Measurements from ENCODE around the gene SMARCC2. TPM values are rescaled to one million over a fixed set of nuclear protein-coding genes. Genes with fewer than 3 reads are reported as not detected.
"Not testable (repeated sequence)": the region's sequence is repeated elsewhere in the genome, so short reads cannot be mapped to it uniquely, and the experiment has no call there.

Gene SMARCC2
- polyA plus RNA-seq, 3 donors, result 116 to 152 (median 133) TPM

DNA sequence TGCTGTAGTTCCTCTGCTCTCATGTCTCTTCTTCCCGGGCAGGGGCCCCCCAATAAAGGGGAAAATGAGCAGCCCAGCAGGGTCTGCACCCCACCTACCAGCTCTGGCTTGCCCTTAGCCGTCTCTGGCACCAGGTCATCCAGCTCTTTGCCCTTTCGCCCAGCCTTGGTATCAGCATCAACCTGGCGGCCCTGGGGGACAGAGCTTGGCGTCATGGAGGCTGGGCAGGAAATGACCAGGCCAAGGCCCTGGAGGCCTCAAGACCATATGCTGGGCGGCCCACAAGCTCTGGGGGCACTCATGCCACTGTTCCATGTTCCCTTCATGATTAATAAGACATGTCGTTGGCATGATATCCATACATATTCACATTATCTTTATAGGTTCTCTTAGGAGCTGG lies 16.4 kb downstream of the SMARCC2 start:
- DNase-seq, result no peak

DNA sequence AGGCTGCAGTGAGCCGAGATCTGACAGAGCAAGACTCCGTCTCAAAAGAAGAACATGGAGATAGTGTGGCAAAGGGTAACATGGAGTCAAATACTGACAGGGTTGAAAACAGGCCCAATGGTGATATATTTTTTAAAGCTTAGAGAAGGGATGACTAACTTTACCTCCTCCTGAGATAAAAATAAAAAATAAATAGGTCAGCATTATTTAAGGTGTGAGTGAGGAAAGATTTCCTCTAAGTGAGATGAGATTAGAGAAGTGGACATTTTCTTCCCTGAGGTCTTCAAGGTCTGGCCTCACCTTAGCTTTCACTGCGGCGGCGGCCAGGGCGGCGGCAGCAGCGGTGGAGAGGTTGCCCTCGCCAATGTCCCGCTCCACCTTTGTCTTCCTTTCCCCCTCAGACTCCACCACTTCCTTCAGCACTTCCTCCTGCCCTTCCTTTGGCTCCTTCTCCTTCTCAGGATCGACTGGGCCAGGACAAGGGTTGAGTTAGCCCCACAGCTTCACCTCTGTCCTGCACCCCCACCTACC lies 20.0 kb downstream of the SMARCC2 start:
- no peak for DNase-seq

DNA sequence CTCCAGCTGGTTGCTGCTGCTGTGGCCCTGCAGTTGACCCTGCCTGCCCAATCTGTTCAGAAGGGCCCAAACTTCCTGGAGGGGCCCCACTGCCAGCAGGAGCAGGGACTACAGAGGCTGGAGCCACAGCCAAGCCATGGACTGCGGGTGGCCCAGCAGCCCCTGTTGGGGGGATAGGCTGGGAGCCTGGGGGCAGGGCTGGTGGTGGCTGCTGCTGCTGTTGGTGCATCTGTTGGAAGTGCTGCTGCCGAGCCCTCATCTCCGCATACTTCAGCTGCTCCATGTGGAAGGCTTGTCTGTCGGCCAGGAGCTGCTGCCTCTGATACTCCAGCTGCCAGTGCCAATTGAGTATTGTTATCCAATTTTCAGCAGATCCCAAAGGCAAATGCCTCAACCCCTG lies 23.9 kb downstream of the SMARCC2 start:
- no peak for DNase-seq

DNA sequence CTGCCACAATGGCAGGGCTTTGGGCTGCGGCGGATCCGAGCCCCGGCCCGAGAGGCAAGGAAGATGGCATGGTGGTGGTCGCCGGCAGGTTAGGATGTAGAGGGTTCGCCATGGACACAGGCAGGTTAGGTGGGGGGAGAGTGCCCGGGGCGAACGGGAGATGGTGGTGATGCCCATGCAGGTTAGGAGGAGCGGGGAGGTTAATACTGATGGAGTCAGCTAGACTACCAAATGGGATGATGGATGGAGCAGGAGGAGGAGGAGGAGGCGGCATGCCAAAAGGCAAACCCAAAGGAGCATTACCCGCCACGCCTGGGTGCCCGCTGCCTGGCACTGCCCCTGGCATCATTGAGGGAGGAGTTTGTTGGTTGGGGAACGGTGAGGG lies 24.9 kb downstream of the SMARCC2 start:
- DNase-seq, result no peak

DNA sequence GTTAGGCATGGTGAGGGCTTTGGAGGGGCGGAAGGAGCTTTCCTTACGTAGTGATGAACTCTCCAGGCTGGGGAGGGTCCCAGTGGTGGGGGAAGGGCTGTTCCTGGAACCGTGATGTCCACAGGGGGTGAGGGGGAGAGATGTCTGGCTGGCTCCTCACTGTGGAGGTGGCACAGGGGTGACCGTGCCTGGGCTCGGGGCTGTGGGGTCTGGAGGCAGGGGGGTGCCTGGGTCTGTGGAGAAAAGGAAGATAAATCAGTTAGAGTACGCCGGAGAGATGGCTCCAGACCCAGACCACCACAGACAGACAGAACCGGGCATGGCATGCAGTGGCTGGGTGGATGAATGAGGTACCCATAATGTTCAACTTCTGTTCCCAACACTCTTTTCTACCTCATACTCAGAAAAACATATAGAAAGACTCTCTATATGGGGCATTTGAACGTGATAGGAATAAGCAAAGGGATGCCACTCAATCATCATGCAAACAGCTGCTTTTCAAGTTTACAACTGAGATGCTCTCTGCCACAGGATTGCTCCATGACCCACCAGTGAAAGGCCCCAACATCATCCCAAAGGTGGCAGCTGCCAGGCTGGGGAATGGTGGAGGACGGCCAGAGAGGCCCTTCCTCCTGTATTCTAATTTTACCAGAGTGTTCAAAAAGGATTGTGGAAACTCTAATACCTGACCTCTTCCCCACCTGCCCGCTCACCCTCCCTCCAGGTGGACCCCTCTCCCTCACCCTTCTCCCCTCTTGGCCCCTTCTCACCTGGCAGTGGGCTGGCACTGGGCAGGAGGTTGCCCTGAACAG lies 25.5 kb downstream of the SMARCC2 start:
- DNase-seq, result no peak

DNA sequence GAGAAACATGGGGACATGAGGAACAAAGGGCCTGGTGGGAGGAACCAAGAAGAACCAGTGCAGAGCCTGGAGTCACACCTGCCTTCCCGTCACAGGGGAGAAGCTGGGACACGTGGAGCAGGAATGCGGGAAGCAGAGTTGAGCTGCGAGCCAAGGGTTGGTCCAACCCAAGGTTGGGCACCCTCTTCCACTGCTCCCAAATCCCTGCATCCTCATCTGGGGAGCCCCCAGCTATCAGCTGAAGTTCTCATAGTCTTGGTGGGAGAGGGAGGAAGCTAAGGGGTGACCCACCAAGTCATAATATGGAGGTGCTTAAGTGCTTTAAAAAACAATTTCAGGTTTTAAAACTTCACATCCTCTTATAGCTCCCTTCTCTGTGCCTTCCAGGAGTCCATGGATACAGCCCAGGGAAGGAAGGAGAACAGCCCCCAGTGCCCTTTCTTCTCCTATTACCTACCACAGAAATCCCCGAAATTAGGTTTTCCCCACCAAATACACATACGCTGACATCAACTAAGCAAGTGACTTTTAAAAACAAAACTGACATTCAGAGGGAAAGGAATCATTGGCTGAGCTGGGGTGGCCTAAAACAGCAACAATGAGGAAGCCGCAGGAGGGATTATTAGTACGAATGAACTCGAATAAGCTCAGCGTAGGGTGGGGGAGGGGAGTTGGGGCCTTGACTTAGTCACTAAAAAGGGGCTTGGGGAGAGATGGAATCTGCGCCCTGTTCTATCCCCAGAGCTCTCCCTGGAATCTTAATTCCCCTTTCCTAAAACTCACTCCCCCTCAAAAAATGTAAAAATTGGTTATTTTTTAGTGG lies 26.6 kb downstream of the SMARCC2 start:
- DNase-seq, result no peak

DNA sequence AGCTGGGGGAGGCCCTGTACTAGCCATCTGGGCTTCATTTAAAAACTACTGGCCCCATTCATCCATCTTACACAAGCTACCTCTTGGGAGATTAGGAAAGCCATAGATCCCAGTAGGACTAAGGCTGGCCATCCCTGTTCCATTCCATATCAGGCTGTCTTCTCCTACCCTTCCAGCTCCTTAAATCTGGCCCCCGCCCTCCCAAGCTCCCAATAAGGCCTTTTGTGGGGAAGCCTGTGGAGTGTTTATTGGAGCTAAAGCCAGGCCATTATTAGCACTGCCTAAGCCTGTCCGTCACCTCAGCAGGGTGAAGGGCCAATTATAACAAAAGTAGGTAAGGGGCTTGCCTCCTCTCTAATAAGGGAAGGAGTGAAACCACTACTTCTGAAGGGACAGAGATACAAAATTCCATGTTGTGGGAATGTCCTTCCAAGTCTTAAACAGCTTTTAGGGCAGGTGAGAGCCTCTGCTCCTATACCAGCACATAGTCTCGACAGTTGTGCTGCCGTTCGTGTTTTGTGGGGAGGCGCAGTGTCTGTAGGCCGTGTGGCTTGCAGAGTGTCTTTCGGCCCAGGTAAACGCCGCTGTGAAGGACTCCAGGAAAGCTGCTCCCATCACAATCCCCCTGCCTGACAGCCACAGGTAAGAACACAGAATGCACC lies 27.5 kb downstream of the SMARCC2 start:
- DNase-seq, result no peak

DNA sequence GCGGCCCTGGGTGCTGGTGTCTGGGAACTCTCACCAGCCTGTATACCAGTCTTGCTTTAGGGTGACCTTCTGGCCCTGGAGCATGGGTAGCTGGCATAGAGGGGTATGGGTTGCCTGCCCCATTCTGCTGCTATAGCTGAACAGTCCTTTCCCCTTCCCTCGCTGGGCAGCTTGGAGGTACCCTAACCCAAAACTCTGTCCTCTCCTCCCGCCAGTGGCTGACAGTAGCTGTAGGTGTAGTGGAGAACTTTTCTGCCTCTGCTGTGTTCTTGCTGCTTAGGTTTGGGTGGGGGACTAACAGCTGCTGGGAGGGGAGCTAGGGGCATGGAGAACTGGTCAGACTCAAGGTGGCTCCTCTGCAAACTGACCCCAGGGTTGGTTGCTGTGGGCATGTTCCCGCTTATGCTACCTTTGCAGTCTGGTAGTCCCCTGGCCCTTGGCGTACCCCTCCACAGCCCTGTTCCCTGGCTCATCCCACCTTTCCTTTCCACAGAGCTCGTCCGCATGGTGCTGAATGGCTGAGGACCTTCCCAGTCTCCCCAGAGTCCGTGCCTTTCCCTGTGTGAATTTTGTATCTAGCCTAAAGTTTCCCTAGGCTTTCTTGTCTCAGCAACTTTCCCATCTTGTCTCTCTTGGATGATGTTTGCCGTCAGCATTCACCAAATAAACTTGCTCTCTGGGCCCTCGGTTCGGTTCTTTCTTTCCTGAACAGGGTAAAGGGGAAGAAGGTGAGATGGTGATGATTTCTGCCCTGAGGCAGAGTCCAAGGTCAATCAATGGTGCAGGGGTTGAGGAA lies 28.2 kb downstream of the SMARCC2 start:
- no peak for DNase-seq

DNA sequence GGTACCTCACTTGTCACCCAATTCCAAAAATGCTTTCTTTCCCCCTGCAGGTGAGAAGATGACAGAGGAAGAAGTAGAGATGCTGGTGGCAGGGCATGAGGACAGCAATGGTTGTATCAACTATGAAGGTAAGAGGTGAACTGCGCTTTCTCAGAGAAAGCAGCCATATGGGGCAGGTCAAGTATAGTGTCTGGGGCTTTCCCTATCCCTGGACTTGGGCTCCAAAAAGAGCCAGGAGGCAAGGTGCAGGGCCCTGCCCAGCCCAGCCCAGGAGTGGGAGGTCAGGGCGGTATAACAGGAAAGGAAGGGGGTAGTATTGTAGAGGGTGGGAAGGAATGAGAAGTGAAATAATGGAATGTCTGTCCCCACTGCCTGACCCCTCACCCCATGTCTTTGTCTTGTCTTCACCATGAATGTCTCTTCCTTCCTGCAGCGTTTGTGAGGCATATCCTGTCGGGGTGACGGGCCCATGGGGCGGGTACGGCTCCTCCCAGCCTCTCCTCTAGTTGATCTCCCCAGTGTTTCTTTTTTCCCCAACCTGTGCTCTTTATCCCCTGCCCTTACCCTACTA lies 29.0 kb downstream of the SMARCC2 start:
- DNase-seq, result no peak

DNA sequence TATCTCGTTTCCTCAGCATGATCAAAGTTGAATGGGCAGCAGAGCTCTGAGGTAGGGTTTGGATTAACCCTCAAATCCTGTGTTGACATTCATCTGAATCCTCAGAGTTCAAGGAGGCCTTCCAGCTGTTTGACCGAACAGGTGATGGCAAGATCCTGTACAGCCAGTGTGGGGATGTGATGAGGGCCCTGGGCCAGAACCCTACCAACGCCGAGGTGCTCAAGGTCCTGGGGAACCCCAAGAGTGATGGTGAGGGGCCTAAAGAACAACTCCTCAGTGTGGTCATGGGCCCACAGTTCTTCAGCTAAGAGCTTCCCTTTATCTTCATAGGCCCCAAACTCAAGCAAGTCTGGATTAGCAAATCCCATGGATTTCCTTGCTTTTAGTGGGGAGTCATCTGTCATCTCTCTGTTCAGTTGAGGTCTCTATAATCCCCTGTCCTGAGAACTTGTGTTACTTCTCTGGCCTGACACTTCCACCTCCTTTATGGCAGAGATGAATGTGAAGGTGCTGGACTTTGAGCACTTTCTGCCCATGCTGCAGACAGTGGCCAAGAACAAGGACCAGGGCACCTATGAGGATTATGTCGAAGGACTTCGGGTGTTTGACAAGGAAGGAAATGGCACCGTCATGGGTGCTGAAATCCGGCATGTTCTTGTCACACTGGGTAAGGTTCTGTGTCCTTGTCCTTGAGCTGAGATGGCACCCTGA lies 29.6 kb downstream of the SMARCC2 start:
- DNase-seq, result no peak

DNA sequence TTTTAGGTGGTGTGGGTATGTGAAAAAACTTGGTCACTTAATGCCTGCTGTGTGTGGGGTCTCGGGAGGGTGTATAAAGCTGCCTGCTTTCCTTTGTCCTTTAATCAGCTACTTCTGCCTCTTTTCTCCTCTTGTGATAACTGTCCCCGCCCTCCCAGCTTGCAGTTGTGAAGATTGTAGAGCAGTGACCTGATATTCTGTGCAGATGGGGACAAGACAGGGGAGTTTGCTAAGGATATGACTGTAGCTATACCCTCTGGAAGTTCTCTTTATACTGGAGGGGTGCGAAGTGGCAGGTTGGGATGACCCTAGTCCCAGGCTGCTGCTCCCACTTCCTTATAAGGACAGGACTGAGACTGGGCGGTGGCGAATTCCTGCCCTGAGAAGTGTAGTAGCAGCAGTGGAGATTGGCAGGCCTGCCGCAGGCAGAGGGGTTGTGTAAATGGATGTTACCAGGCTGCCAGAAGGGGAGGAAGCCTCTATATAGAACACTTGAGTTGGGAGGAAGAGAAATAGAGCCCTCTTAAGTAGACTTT lies 30.3 kb downstream of the SMARCC2 start:
- DNase-seq, result peak; percentile 58

DNA sequence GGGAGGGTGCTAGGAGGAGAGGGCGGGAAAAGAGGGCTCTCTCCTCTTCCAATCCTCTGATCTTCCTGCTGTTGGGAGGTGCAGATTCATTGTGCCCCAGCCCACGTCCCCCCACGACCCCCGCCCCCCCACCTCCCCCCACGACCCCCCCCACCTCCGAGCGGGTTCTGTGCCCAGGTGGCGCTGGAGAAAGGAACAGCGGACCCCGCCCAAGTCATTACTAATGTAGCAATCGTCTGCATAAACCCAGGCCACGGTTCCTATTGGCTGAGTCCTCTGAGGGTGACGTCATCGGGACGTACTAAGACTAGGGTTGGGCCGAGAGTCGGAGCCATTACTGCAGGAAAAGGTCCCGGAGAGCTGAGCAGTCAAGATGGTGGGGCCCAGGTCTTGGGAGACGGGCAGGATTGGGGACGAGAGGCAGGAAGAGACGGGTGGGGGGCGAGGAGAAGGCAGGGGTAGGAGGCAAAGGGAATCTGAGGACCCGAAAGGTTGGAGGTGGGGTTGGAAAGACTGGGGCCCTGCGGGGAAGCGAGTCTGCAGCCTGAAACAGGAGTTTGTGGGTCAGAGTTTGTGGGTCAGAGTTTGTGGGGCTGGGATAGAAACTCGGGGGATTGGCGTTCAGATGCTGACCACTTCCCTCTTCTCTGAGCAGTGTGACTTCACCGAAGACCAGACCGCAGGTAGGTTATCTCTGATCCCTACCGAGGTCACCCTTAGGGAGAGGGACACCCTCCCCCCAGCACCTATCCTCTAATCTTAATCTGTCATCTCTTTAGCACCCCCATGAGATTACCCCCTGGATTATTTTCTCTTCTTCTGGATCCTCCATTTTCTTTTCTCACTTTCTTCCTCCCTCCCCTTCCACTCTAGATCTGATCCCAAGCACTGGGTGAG lies 31.0 kb downstream of the SMARCC2 start, which contains the start of gene MYL6:
TSS of gene MYL6 (plus strand) at position 331 of the 897 bp plus-strand sequence. CDS start at position 374, 43 bp downstream.
- DNase-seq, result peak; percentile 99

DNA sequence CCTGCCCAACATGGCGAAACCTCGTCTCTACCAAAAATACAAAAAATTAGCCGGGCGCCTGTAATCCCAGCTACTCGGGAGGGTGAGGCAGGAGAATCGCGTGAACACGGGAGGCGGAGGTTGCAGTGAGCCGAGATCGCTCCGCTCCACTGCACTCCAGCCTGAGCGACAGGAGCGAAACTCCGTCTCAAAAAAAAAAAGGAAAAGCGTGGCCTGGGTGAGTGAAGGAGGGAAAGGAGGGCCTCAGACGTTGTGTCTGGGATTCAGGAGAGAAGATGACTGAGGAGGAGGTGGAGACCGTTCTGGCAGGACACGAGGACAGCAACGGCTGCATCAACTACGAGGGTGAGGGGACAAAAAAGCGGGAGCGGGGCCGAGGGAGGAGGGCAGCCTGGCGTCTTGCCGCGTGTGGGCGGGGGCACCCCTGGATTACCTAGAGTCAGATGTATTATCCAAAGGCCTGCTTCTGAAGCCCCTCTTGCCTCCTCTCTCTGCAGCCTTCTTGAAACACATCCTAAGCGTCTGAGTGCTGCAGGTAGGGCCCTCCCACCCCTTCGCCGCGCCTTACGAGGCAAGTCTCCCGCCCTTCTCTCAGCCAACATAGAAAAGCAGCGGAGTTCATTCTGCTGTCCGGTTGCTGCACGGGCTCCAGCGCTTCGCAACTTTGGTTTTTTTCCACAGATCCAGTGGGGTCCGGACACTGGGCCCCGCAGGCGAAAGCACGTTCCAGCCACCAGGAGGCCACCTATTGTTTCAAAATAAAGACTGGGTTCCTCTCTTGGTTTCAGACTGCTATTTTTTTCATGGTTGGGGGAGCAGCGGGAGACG lies 31.9 kb downstream of the SMARCC2 start:
- peak; percentile 94 for DNase-seq

DNA sequence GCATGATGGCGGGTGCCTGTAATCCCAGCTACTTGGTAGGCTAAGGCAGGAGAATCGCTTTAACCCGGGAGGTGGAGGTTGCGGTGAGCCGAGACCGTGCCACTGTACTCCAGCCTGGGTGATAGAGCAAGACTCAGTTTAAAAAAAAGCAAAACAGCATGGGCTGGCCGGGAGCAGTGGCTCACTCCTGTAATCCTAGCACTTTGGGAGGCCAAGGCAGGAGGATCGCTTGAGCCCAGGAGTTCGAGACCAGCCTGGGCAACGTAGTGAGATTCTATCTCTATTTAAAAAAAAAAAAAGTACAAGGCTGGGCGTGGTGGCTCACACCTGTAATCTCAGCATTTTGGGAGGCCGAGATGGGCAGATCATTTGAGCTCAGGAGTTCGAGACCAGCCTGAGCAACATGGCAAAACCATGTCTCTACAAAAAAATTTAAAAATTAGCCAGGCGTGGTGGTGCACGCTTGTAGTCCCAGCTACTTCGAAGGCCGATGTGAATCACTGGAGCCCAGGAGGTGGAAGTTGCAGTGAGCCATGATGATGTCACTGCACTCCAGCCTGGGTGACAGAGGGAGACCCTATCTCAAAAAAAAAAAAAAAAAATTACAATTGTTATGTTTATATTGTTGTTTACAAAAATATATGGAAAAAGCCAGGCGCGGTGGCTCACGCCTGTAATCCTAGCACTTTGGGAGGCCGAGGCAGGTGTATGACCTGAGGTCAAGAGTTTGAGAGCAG lies 32.7 kb downstream of the SMARCC2 start:
- not testable (repeated sequence) for DNase-seq

DNA sequence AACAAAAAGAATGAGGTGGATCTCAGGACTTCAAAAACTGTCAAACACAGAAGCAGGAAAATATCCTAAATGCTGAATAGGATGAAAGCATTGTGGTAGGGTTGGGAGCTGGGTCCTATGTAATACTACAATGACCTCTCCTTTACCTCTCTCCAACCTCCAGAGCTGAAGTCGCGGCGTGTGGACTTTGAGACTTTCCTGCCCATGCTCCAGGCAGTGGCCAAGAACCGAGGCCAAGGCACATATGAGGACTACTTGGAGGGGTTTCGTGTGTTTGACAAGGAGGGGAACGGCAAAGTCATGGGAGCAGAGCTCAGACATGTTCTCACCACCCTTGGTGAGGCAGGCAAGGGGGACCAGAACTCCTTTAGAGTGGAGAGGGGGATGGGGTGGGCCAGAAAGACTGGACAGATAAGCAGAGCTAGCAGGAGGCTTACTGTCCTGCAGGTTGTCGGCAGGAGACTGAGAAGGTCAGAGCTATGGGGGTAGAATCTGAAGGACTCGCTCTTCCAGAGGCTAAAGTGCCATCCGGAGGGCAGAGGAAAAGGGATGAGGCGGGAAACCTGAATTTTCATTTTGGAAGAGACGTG lies 33.9 kb downstream of the SMARCC2 start:
- no peak for DNase-seq

DNA sequence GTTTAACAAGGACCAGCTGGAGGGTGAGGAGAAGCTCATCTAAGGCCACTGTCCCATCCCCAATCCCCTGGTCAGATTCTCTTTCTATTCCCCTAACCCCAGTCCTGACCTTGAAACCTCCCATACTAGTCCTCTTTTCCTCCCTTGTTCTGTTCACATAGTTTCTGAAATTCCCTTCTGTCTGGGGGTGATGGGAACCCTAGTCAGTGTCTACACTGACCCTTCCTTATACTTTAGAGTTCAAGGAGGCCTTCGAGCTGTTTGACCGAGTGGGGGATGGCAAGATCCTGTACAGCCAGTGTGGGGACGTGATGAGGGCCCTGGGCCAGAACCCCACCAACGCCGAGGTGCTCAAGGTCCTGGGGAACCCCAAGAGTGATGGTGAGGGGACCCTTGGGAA lies 34.5 kb downstream of the SMARCC2 start:
- no peak for DNase-seq

DNA sequence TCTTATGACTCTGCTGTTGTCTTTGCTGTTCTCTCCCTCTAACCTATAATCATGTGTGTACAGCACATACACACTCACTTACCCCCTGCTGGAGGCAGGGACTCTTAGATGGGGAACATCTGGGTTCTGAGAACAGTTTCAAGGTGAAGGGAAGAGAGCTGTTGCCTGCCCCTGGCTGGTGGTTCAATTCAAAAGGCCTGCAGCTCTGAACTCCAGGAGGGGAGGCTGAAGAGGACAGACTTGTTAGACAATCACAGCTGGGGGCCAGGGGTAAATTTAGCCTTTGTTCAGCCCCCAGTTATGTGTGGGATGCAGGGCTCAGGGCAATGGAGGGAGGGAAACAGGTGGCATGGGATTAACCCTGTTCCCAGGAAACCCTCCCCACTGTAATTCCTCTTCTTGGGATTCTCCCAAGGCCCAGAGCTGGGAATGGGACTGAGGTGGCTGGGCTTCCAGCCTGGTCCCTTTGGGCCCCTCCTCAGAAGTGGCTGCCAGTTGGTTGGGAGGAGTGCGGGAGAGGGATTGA lies 35.0 kb downstream of the SMARCC2 start:
- no peak for DNase-seq

All from renal pelvis (tissue), 4 donors.